ENCODE measurements around the gene CORIN. TPM values are rescaled to one million over a fixed set of nuclear protein-coding genes. Genes with fewer than 3 reads are reported as not detected.

Gene CORIN
- total RNA-seq, 1 experiment from 2014 or later, result 3.5 TPM

GRCh38 chr4:47747846-47748494 is 89.9 kb downstream of the CORIN start:
- H3K9ac ChIP-seq (ENCODE audit: low read length), result no peak overlapping the region
- H3K9me3 ChIP-seq (ENCODE audit: control insufficient read depth in 1 of 2, insufficient read depth in 1 of 2, low read depth in 1 of 2, low read length in 2 of 2), result no peaks in the 10 kb centered on the region
- H3K4me3 ChIP-seq (replicated peaks in 1 of 2; ENCODE audit: low read depth in 1 of 2, low read length in 2 of 2), result no peak overlapping the region
- no peak overlapping the region for H2AFZ ChIP-seq (ENCODE audit: low read depth, low read length, poor library complexity, severe bottlenecking)
- no peaks in the 10 kb centered on the region for H3K4me1 ChIP-seq (ENCODE audit: control insufficient read depth in 1 of 2, insufficient read depth in 2 of 2, low read length in 2 of 2)
- H3K4me2 ChIP-seq (ENCODE audit: low read length), result no peak overlapping the region
- ATAC-seq (no peak), DNase-seq (ENCODE audit: low read depth, low spot score) (no peak)
- intact Hi-C loops (cut with micrococcal nuclease), result no loop called here
- RAD21 ChIA-PET (ENCODE audit: low non-redundant PET in 1 of 2, low total read pairs in 2 of 2, uncharacterized antibody in 2 of 2, unreplicated experiment in 2 of 2), result no interaction called here
- H4K20me1 ChIP-seq (ENCODE audit: insufficient read depth), result no peaks in the 10 kb centered on the region
- POLR2A ChIA-PET, result no interaction called here
- H3K27ac ChIP-seq (ENCODE audit: low read depth, low read length), result no peak overlapping the region
- TF ChIP-seq TCF7L2 (IDR thresholded peaks at IDR 0.05; ENCODE audit: borderline replicate concordance, extremely low read depth, insufficient read depth, insufficient read length), result no peak
- no peak for TF ChIP-seq SRF (IDR thresholded peaks at IDR 0.05; ENCODE audit: low read depth)
- TF ChIP-seq EZH2 (IDR thresholded peaks at IDR 0.05), result no peak
- CTCF ChIA-PET, result no interaction called here
- H3K9me2 ChIP-seq (ENCODE audit: insufficient read depth), result no peaks in the 10 kb centered on the region
- BruUV-seq (replicated peaks), result no TSS peak
- no peaks in the 10 kb centered on the region for H3K36me3 ChIP-seq (ENCODE audit: control insufficient read depth in 1 of 2, insufficient read depth in 2 of 2, low read length in 2 of 2)
- no peaks in the 10 kb centered on the region for H3K27me3 ChIP-seq (ENCODE audit: insufficient read depth, low read length)
- no peaks in the 10 kb centered on the region for H3K79me2 ChIP-seq (ENCODE audit: insufficient read depth, low read length)

DNA sequence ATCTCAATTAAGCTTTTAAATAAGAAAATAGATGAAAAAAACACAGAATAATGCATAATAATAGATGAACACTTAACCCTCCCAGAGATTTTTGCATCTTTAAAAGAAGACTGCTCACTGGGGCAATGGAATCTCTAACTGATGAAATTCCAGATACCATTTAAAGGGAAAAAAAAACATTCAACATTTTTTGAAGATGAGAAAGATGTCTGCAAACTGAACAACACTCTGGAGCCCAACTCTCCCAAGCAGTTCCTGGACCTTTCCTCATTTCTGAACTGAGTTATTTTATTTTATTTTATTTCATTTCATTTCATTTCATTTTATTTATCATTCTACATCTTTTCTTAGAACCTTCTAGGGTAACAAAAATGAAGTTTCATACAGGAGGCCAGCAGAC is 90.7 kb downstream of the CORIN start:
- no peaks in the 10 kb centered on the region for H3K4me1 ChIP-seq (ENCODE audit: control insufficient read depth in 1 of 2, insufficient read depth in 2 of 2, low read length in 2 of 2)
- DNase-seq (ENCODE audit: low read depth, low spot score) (no peak), ATAC-seq (no peak)
- H3K4me3 ChIP-seq (replicated peaks in 1 of 2; ENCODE audit: low read depth in 1 of 2, low read length in 2 of 2), result no peak overlapping the region
- H3K9me3 ChIP-seq (ENCODE audit: control insufficient read depth in 1 of 2, insufficient read depth in 1 of 2, low read depth in 1 of 2, low read length in 2 of 2), result no peaks in the 10 kb centered on the region
- CTCF ChIA-PET, result no interaction called here
- no peak overlapping the region for H3K27ac ChIP-seq (ENCODE audit: low read depth, low read length)
- intact Hi-C loops (cut with micrococcal nuclease), result no loop called here
- no peak overlapping the region for H3K4me2 ChIP-seq (ENCODE audit: low read length)
- POLR2A ChIA-PET, result no interaction called here
- H3K79me2 ChIP-seq (ENCODE audit: insufficient read depth, low read length), result no peaks in the 10 kb centered on the region
- H3K36me3 ChIP-seq (ENCODE audit: control insufficient read depth in 1 of 2, insufficient read depth in 2 of 2, low read length in 2 of 2), result no peaks in the 10 kb centered on the region
- no peaks in the 10 kb centered on the region for H3K27me3 ChIP-seq (ENCODE audit: insufficient read depth, low read length)
- no peaks in the 10 kb centered on the region for H3K9me2 ChIP-seq (ENCODE audit: insufficient read depth)
- no peak overlapping the region for H3K9ac ChIP-seq (ENCODE audit: low read length)
- RAD21 ChIA-PET (ENCODE audit: low non-redundant PET in 1 of 2, low total read pairs in 2 of 2, uncharacterized antibody in 2 of 2, unreplicated experiment in 2 of 2), result no interaction called here
- no peaks in the 10 kb centered on the region for H4K20me1 ChIP-seq (ENCODE audit: insufficient read depth)
- TF ChIP-seq YY1 (IDR thresholded peaks at IDR 0.05; ENCODE audit: extremely low read depth, insufficient replicate concordance, low read depth, low read length), result no peak
- no peak for TF ChIP-seq CBX3 (IDR thresholded peaks at IDR 0.05; ENCODE audit: low read depth)
- TF ChIP-seq REST (IDR thresholded peaks at IDR 0.05; ENCODE audit: low read depth), result no peak
- no peak for TF ChIP-seq ELF1 (IDR thresholded peaks at IDR 0.05; ENCODE audit: borderline replicate concordance, low read depth)
- no peak for TF ChIP-seq TCF7L2 (IDR thresholded peaks at IDR 0.05; ENCODE audit: borderline replicate concordance, extremely low read depth, insufficient read depth, insufficient read length)
- H2AFZ ChIP-seq (ENCODE audit: low read depth, low read length, poor library complexity, severe bottlenecking), result no peak overlapping the region
- BruUV-seq (replicated peaks), result no TSS peak

Data from HCT116 (cell line).